Gastrocnemius medialis (tissue), 4 donors: Measurements from ENCODE around the gene HEXB. TPM values are rescaled to one million over a fixed set of nuclear protein-coding genes. Genes with fewer than 3 reads are reported as not detected.

Experiments used
- ATAC-seq, 2 donors: fragments of 150-250 bp; one replicate each; pipeline ENCODE4 v1.9.1; 2016
- DNase-seq, 2 donors: peaks; one replicate each; pipeline ENCODE4 v3.0.0-alpha.2; 2019
- H3K27ac ChIP-seq, 4 donors: fragments of 200-600 bp; sonication (generic); 1 replicate in 1 of 4; 2 replicates in 3 of 4; pipeline ENCODE4 v1.5.1; 2016 to 2018; ENCODE audit warnings: mild to moderate bottlenecking in 2 of 4, moderate library complexity in 1 of 4
- H3K27me3 ChIP-seq, 3 donors: fragments of 200-600 bp; sonication (generic) in 2 of 3; 1 replicate in 1 of 3; 2 replicates in 2 of 3; pipeline versions ENCODE4 v1.5.1 to v1.6.0; 2016 to 2019; ENCODE audit warnings: mild to moderate bottlenecking in 1 of 3, moderate library complexity in 1 of 3
- H3K36me3 ChIP-seq, 2 donors: fragments of 200-600 bp; sonication (generic) in 1 of 2; one replicate each; pipeline ENCODE4 v1.5.1; 2017 to 2018
- H3K4me1 ChIP-seq, 2 donors: fragments of 200-600 bp; sonication (generic) in 1 of 2; one replicate each; pipeline ENCODE4 v1.5.1; 2016 to 2017; ENCODE audit warnings: mild to moderate bottlenecking in 2 of 2
- H3K4me3 ChIP-seq, 4 donors: fragments of 200-600 bp; sonication (generic) in 3 of 4; 1 replicate in 1 of 4; 2 replicates in 3 of 4; pipeline ENCODE4 v1.5.1; 2016 to 2019; ENCODE audit warnings: mild to moderate bottlenecking in 2 of 4
- H3K9me3 ChIP-seq, 3 donors: fragments of 200-600 bp; sonication (generic) in 2 of 3; 1 replicate in 1 of 3; 2 replicates in 2 of 3; pipeline ENCODE4 v1.5.1; 2016 to 2019
- POLR2A ChIP-seq, 2 donors: fragments of 450-650 bp; IDR thresholded peaks; one replicate each; pipeline ENCODE4 v1.6.1; 2017; ENCODE audit warnings: antibody characterized with exemption in 2 of 2, mild to moderate bottlenecking in 2 of 2, moderate library complexity in 2 of 2
- in situ Hi-C, 4 donors: fragments of 200-750 bp; cut with MboI; loops; one replicate each; pipeline versions ENCODE4 v1.15.0 to v1.8.0; 2017; ENCODE audit warnings: low sequenced_read_pairs in 4 of 4
- intact Hi-C: fragments of 100-400 bp; cut with DNase I; formaldehyde crosslinking; loops from one replicate; pipeline ENCODE4 v1.15.1; 2023; ENCODE audit warnings: low total_unique reads
- total RNA-seq, 4 donors: library from RNA; depleted of rRNA; stranded (reverse); fragments of >200 nt; gene quantifications; one replicate each; pipeline versions ENCODE4 v1.1.0 to v1.2.3, GENCODE V29; 2016
- TF ChIP-seq, protein P1 (sequence below), 5 experiments: fragments of 450-650 bp in 3 of 5; fragments of 200-600 bp in 2 of 5; sonication (generic) in 2 of 5; IDR thresholded peaks in 4 of 5; conservative IDR thresholded peaks in 1 of 5; 1 replicate in 4 of 5; 2 replicates in 1 of 5; pipeline ENCODE4 v1.5.1; 2016 to 2019; ENCODE audit warnings: antibody characterized with exemption in 5 of 5, mild to moderate bottlenecking in 3 of 5, moderate library complexity in 3 of 5

Gene HEXB
- total RNA-seq, 4 donors from 2014 or later: 32.3 to 54.4 (median 47.1) TPM

DNA sequence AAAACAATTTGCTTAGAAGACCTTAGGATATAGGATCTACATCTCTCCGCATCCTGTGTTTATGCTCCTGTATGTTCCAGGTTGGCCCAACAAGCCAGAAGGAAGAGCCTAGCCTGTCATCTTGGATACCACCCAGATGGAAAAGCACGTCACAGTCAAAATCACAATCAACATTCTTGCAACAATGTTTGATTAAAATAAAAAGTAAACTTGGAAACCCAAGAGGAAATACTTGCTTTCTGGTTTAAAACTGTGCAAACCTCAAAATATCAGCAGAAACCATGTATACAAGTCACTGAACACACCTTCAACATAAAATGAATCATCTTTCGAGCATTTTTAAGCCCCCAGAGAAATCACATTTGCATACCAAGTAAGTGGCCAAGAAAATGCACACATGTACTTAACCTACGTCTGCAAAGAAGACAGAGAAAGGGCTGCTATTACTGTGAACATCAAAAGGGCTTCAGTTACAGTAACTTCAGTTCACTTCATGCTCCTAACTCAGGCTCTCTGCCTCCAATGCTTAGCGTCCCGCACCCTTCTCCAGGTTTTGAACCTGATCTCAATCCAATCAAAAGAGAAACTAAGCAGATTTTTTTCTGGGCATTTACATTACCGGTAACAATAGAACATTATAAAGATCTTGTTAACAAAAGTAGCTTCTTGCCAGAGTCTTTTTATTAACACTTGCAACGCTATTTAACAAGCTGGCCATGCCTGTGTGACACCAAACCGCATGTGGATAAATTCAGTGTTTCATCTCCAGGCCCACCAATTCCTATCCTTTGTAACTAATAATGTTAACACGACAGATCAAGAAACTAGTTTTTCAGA is 45.8 kb upstream of the HEXB start:
- in situ Hi-C loops (loop anchor here (25.0 kb wide), 5 partner anchors 227 to 602 kb away; no protein-coding TSS in a partner anchor), intact Hi-C loops (no loop called here)
- Histone ChIP-seq H3K9me3 (no peaks in the 10 kb centered on the region), H3K36me3 (peaks cover 0 to 18% of the 10 kb centered on the region in 2 donors), H3K4me3 (peak overlapping the region; percentile 66 to 95 (median 70)), H3K4me1 (peaks cover 23 to 28% of the 10 kb centered on the region in 2 donors), H3K27me3 (no peaks in the 10 kb centered on the region), H3K27ac (peak overlapping the region in 3 of 4 donors; percentile 75 to 83 (median 81))
- DNase-seq (no peak), ATAC-seq (no peak)
- TF ChIP-seq, protein P1, sequence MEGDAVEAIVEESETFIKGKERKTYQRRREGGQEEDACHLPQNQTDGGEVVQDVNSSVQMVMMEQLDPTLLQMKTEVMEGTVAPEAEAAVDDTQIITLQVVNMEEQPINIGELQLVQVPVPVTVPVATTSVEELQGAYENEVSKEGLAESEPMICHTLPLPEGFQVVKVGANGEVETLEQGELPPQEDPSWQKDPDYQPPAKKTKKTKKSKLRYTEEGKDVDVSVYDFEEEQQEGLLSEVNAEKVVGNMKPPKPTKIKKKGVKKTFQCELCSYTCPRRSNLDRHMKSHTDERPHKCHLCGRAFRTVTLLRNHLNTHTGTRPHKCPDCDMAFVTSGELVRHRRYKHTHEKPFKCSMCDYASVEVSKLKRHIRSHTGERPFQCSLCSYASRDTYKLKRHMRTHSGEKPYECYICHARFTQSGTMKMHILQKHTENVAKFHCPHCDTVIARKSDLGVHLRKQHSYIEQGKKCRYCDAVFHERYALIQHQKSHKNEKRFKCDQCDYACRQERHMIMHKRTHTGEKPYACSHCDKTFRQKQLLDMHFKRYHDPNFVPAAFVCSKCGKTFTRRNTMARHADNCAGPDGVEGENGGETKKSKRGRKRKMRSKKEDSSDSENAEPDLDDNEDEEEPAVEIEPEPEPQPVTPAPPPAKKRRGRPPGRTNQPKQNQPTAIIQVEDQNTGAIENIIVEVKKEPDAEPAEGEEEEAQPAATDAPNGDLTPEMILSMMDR (IDR thresholded peaks at IDR 0.05 in 4 of 5, conservative IDR thresholded peaks at IDR 0.05 in 1 of 5): no peak
- no peak for TF ChIP-seq POLR2A (IDR thresholded peaks at IDR 0.05)

DNA sequence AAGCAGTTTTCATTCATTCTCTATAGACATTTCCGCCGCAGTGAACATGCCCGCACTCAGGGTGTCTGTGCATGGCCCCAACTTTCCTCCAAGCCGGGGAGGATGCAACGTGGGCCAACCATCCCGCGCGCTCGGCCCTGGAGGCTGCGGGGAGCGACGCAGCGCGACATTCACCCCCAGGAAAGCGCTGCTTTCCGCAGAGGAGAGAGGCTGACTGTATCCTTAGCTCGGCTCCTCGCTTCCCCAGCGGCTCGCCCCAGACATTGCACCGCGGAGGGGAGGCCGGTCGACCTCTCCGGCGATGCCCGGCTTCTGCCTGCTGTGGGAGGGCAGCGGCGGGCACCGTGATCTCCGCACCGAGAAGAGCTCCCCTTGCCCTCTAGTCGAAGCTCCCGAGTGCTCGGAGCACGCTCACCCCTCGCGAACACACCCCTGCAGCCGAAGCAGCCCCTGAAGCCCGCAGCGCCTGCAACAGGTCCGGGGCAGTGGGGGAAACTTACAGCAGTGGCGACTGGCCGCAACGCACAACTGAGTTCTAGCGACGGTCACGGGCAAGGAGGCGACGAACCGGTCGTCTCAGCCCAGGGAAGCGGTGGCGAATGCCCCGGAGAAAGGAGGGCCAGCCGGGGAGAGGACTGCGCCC is 45.1 kb upstream of the HEXB start:
- peaks cover 0 to 11% of the 10 kb centered on the region in 2 donors for H3K36me3 ChIP-seq
- TF ChIP-seq POLR2A (IDR thresholded peaks at IDR 0.05): no peak
- TF ChIP-seq, protein P1 (IDR thresholded peaks at IDR 0.05 in 4 of 5, conservative IDR thresholded peaks at IDR 0.05 in 1 of 5): no peak
- in situ Hi-C loops (loop anchor here (5.0 to 25.0 kb wide), 7 partner anchors 228 to 1055 kb away; no protein-coding TSS in a partner anchor), intact Hi-C loops (loop anchor here (2.0 to 10.0 kb wide), 5 partner anchors 235 to 605 kb away; no protein-coding TSS in a partner anchor)
- H3K4me3 ChIP-seq: peak overlapping the region; percentile 66 to 95 (median 70)
- peak overlapping the region; percentile 69 to 83 (median 78) for H3K27ac ChIP-seq
- H3K27me3 ChIP-seq: no peaks in the 10 kb centered on the region
- DNase-seq: peak; percentile 15 to 19
- no peaks in the 10 kb centered on the region for H3K9me3 ChIP-seq
- H3K4me1 ChIP-seq: peaks cover 23 to 28% of the 10 kb centered on the region in 2 donors
- peak; percentile 23 to 53 for ATAC-seq

- H3K9me3 ChIP-seq: no peaks in the 10 kb centered on the region
- peak; percentile 55 to 67 for DNase-seq
- peaks cover 0 to 5% of the 10 kb centered on the region in 2 donors for H3K36me3 ChIP-seq
- peak; percentile 79 to 81 for ATAC-seq
- intact Hi-C loops (loop anchor here (2.0 to 10.0 kb wide), 5 partner anchors 236 to 606 kb away; no protein-coding TSS in a partner anchor), in situ Hi-C loops (loop anchor here (5.0 to 25.0 kb wide), 7 partner anchors 228 to 1056 kb away; no protein-coding TSS in a partner anchor)
- H3K27ac ChIP-seq: peak within 1 kb of the TSS; percentile 69 to 83 (median 78)
- peak; percentile 32 to 54 for TF ChIP-seq POLR2A (IDR thresholded peaks at IDR 0.05)
- TF ChIP-seq, protein P1 (IDR thresholded peaks at IDR 0.05 in 4 of 5, conservative IDR thresholded peaks at IDR 0.05 in 1 of 5): peak; percentile 52 to 78 (median 60)
- H3K27me3 ChIP-seq: no peaks in the 10 kb centered on the region
- peaks cover 23 to 28% of the 10 kb centered on the region in 2 donors for H3K4me1 ChIP-seq
- H3K4me3 ChIP-seq: peak within 1 kb of the TSS; percentile 66 to 95 (median 70)
Observed at GRCh38 chr5:74640450-74640953, 44.5 kb upstream of the HEXB start, which contains the start of gene ENC1. ENC1 (minus strand) TSS chr5:74640728; CDS start chr5:74636485, 4,243 bp downstream.

DNA sequence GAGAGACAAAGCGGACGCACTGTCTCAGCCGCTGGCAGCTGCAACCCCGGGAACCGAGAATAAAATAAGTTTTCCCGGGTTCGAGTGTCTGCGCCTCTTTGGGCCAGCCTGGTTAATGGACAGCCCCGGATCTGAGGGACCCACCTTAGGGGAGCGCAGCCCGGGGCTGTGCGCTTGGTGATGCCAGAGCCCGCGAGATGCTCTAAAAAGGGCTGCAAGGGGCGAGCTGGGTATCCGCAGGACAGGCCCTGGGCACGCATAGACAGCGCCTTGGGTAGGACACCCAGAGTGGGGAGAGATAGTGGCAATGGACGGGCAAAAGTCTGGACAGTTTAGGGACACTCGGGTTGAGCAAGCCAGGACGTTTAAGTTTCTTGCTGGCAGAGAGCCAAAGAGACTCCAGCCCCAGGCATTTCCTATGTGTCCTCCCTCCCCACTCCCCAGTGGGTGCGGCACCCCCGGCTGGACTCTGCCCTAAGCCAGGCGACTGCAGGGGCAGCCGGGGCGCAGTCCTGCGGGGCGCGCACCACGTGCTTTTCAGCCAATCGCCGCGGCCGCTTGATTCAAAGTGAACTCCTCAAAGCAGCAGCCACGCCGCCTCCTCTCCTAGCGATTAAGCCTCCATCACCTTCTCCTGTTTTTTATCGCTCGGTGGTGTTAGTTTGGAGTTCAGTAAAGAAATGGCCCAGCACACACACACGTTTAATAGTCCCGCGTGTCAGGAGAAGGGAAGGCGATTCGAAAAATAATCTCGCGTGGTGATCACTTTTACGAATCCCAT is 43.9 kb upstream of the HEXB start:
- TF ChIP-seq, protein P1 (IDR thresholded peaks at IDR 0.05 in 4 of 5, conservative IDR thresholded peaks at IDR 0.05 in 1 of 5): no peak
- TF ChIP-seq POLR2A (IDR thresholded peaks at IDR 0.05): peak in 1 of 2 donors; percentile 21
- H3K36me3 ChIP-seq: no peaks in the 10 kb centered on the region
- peak; percentile 52 to 53 for DNase-seq
- H3K27me3 ChIP-seq: no peaks in the 10 kb centered on the region
- H3K4me3 ChIP-seq: peak overlapping the region; percentile 66 to 95 (median 70)
- intact Hi-C loops: loop anchor here (2.0 to 10.0 kb wide), 5 partner anchors 236 to 606 kb away; no protein-coding TSS in a partner anchor
- no peaks in the 10 kb centered on the region for H3K9me3 ChIP-seq
- H3K4me1 ChIP-seq: peaks cover 23 to 28% of the 10 kb centered on the region in 2 donors
- peak; percentile 33 to 56 for ATAC-seq
- H3K27ac ChIP-seq: peak overlapping the region; percentile 69 to 83 (median 78)
- in situ Hi-C loops: loop anchor here (5.0 to 25.0 kb wide), 7 partner anchors 229 to 1056 kb away; no protein-coding TSS in a partner anchor
